Stimulated activated CD8-positive, alpha-beta memory T cell treated with anti-CD3 and anti-CD28 coated beads, Interleukin-12 subunit alpha, Interleukin-12 subunit beta, amount 100 ng/mL, for 1 hour (primary cell): ENCODE measurements around the gene ZBTB32.

ENCODE experiments used
- DNase-seq: peaks from one replicate; pipeline ENCODE4 v3.0.0-alpha.2; 2020; ENCODE audit warnings: low read depth

ZBTB32 gene

GRCh38 chr19:35738021-35738886, 33.9 kb downstream of the ZBTB32 start:
- no peak for DNase-seq

GRCh38 chr19:35738887-35739229, 34.5 kb downstream of the ZBTB32 start:
- DNase-seq: no peak

- DNase-seq: no peak
Measured at GRCh38 chr19:35739275-35740107, 35.1 kb downstream of the ZBTB32 start.

GRCh38 chr19:35740108-35740422, 35.7 kb downstream of the ZBTB32 start:
- DNase-seq: no peak

GRCh38 chr19:35740423-35741202, 36.3 kb downstream of the ZBTB32 start:
- peak; percentile 92 for DNase-seq

- DNase-seq: no peak
Measured at GRCh38 chr19:35741203-35741515, 36.8 kb downstream of the ZBTB32 start.

GRCh38 chr19:35742121-35742724, 37.9 kb downstream of the ZBTB32 start, which contains the start of gene IGFLR1:
IGFLR1 (minus strand) TSS chr19:35742452; CDS start chr19:35741180, 1,272 bp downstream.
- DNase-seq: peak; percentile 47

GRCh38 chr19:35743640-35744429, 39.5 kb downstream of the ZBTB32 start:
- DNase-seq: no peak

GRCh38 chr19:35744430-35745327, 40.3 kb downstream of the ZBTB32 start:
- DNase-seq: peak; percentile 87

- peak; percentile 91 for DNase-seq
Measured at GRCh38 chr19:35745328-35746086, 41.1 kb downstream of the ZBTB32 start, which contains the start of the genes PSENEN and U2AF1L4. PSENEN (plus strand) TSS chr19:35745651; CDS start chr19:35745931, 280 bp downstream. U2AF1L4 (minus strand) TSS chr19:35745418; CDS start chr19:35745391, 27 bp downstream.

GRCh38 chr19:35746087-35746462, 41.7 kb downstream of the ZBTB32 start:
- DNase-seq: no peak

GRCh38 chr19:35746531-35746930, 42.2 kb downstream of the ZBTB32 start:
- no peak for DNase-seq

GRCh38 chr19:35748106-35749020, 44.0 kb downstream of the ZBTB32 start, which contains the start of gene LIN37:
LIN37 (plus strand) TSS chr19:35748576; CDS start chr19:35748725, 149 bp downstream.
- peak; percentile 99 for DNase-seq

GRCh38 chr19:35750167-35750566, 45.8 kb downstream of the ZBTB32 start:
- DNase-seq: no peak

GRCh38 chr19:35751839-35752745, 47.7 kb downstream of the ZBTB32 start:
- no peak for DNase-seq

- no peak for DNase-seq
Measured at GRCh38 chr19:35752746-35753350, 48.5 kb downstream of the ZBTB32 start.
